Measurements from ENCODE around the gene DMAC2L. TPM values are rescaled to one million over a fixed set of nuclear protein-coding genes. Genes with fewer than 3 reads are reported as not detected.
"Not testable (repeated sequence)": the region's sequence is repeated elsewhere in the genome, so short reads cannot be mapped to it uniquely, and the experiment has no call there.

The DMAC2L gene
- total and polyA plus RNA-seq, 2 experiments from 2014 or later = 7.8 to 12.3 TPM

DNA sequence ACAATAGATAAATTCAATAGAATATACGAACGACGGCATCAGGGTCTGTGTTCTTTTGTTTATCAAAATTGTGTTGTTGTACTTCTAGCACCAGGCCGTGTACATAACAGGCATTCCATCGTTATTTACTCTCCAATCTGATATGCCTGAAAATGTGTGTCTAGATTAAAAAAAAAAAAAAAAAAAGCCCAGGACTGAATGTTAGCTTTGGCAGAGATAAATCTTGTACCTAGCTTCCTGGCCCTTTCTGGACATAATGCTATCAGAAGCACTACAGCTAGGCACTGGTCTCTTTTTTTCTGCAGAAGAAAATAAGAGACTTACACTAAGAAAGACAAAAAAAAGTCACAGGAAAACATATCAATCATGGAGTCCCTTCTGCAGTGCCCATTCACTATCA, 47.5 kb downstream of the DMAC2L start:
- Histone ChIP-seq H3K79me2 (ENCODE audit: insufficient read depth) (no peaks in the 10 kb centered on the region), H3K9ac (no peak overlapping the region), H3K27ac (no peak overlapping the region), H3K4me2 (ENCODE audit: unreplicated experiment) (no peak overlapping the region), H3K9me2 (ENCODE audit: insufficient read depth) (no peaks in the 10 kb centered on the region), H3F3A (ENCODE audit: insufficient read depth) (peaks cover 13% of the 10 kb centered on the region; the same call in 1 of the 2 replicates), H3K4me3 (no peak overlapping the region), H2AFZ (no peak overlapping the region), H3K9me3 (ENCODE audit: low read depth) (no peaks in the 10 kb centered on the region), H4K20me1 (ENCODE audit: insufficient read depth) (no peaks in the 10 kb centered on the region), H3K27me3 (replicated peaks; ENCODE audit: insufficient read depth) (no peaks in the 10 kb centered on the region), H3K4me1 (ENCODE audit: insufficient read depth) (peaks cover 14% of the 10 kb centered on the region), H3K36me3 (ENCODE audit: low read depth) (no peaks in the 10 kb centered on the region)
- TF ChIP-seq EZH2 (IDR thresholded peaks at IDR 0.05; ENCODE audit: insufficient read depth, poor library complexity, severe bottlenecking) = no peak
- no peak for TF ChIP-seq EZH2phosphoT487 (IDR thresholded peaks at IDR 0.05; ENCODE audit: insufficient read depth, low read depth)
- WGBS, 2 experiments (ENCODE audit: low coverage in 1 of 2, low lambda C conversion rate in 2 of 2, missing lambda C conversion rate in 2 of 2) = 98 to 99% methylated on average over 5 of the region's 5 CpGs
- DNase-seq = no peak
- in situ Hi-C loops (cut with MboI) = no loop called here

DNA sequence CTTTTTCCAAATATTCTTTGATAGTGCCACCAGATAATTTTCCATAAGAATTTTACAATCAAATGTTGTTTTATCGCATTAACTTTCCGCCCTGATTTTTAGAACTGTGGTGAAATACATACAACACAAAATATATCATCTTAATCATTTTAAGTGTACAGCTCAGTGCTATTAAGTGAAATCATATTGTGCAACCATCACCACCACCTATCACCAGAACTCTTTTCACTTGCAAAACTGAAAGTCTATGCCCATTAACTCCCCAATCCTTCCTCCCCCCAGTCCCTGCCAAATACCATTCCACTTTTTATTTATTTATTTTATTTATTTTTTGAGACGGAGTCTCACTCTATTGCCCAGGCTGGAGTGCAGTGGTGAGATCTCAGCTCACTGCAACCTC, 48.0 kb downstream of the DMAC2L start:
- Histone ChIP-seq H3K4me1 (ENCODE audit: insufficient read depth) (peaks cover 14% of the 10 kb centered on the region), H3K4me3 (no peak overlapping the region), H3K36me3 (ENCODE audit: low read depth) (no peaks in the 10 kb centered on the region), H3K27ac (no peak overlapping the region), H2AFZ (no peak overlapping the region), H3K9ac (no peak overlapping the region), H3F3A (ENCODE audit: insufficient read depth) (peaks cover 13% of the 10 kb centered on the region; the same call in 1 of the 2 replicates), H3K9me2 (ENCODE audit: insufficient read depth) (no peaks in the 10 kb centered on the region), H3K9me3 (ENCODE audit: low read depth) (no peaks in the 10 kb centered on the region), H3K27me3 (replicated peaks; ENCODE audit: insufficient read depth) (no peaks in the 10 kb centered on the region), H4K20me1 (ENCODE audit: insufficient read depth) (no peaks in the 10 kb centered on the region), H3K4me2 (ENCODE audit: unreplicated experiment) (no peak overlapping the region), H3K79me2 (ENCODE audit: insufficient read depth) (no peaks in the 10 kb centered on the region)
- DNase-seq = no peak
- in situ Hi-C loops (cut with MboI) = no loop called here
- WGBS, 2 experiments (ENCODE audit: low coverage in 1 of 2, low lambda C conversion rate in 2 of 2, missing lambda C conversion rate in 2 of 2) = 97 to 99% methylated on average over 3 of the region's 3 CpGs
- TF ChIP-seq EZH2phosphoT487 (IDR thresholded peaks at IDR 0.05; ENCODE audit: insufficient read depth, low read depth) = no peak
- TF ChIP-seq EZH2 (IDR thresholded peaks at IDR 0.05; ENCODE audit: insufficient read depth, poor library complexity, severe bottlenecking) = no peak

GRCh38 chr14:50360851-50361250, 48.7 kb downstream of the DMAC2L start:
- no peak for DNase-seq
- Histone ChIP-seq H3K27ac (no peak overlapping the region), H3K4me3 (no peak overlapping the region), H3K36me3 (ENCODE audit: low read depth) (no peaks in the 10 kb centered on the region), H4K20me1 (ENCODE audit: insufficient read depth) (no peaks in the 10 kb centered on the region), H3K4me1 (ENCODE audit: insufficient read depth) (peaks cover 14% of the 10 kb centered on the region), H3K79me2 (ENCODE audit: insufficient read depth) (no peaks in the 10 kb centered on the region), H3K9ac (no peak overlapping the region), H3K9me2 (ENCODE audit: insufficient read depth) (no peaks in the 10 kb centered on the region), H3K9me3 (ENCODE audit: low read depth) (no peaks in the 10 kb centered on the region), H3F3A (ENCODE audit: insufficient read depth) (peaks cover 13% of the 10 kb centered on the region; the same call in 1 of the 2 replicates), H3K27me3 (replicated peaks; ENCODE audit: insufficient read depth) (no peaks in the 10 kb centered on the region), H2AFZ (no peak overlapping the region), H3K4me2 (ENCODE audit: unreplicated experiment) (no peak overlapping the region)
- 90 to 100% methylated on average over 2 of the region's 2 CpGs for WGBS, 2 experiments (ENCODE audit: low coverage in 1 of 2, low lambda C conversion rate in 2 of 2, missing lambda C conversion rate in 2 of 2)
- TF ChIP-seq EZH2 (IDR thresholded peaks at IDR 0.05; ENCODE audit: insufficient read depth, poor library complexity, severe bottlenecking) = no peak
- no peak for TF ChIP-seq EZH2phosphoT487 (IDR thresholded peaks at IDR 0.05; ENCODE audit: insufficient read depth, low read depth)
- in situ Hi-C loops (cut with MboI) = no loop called here

DNA sequence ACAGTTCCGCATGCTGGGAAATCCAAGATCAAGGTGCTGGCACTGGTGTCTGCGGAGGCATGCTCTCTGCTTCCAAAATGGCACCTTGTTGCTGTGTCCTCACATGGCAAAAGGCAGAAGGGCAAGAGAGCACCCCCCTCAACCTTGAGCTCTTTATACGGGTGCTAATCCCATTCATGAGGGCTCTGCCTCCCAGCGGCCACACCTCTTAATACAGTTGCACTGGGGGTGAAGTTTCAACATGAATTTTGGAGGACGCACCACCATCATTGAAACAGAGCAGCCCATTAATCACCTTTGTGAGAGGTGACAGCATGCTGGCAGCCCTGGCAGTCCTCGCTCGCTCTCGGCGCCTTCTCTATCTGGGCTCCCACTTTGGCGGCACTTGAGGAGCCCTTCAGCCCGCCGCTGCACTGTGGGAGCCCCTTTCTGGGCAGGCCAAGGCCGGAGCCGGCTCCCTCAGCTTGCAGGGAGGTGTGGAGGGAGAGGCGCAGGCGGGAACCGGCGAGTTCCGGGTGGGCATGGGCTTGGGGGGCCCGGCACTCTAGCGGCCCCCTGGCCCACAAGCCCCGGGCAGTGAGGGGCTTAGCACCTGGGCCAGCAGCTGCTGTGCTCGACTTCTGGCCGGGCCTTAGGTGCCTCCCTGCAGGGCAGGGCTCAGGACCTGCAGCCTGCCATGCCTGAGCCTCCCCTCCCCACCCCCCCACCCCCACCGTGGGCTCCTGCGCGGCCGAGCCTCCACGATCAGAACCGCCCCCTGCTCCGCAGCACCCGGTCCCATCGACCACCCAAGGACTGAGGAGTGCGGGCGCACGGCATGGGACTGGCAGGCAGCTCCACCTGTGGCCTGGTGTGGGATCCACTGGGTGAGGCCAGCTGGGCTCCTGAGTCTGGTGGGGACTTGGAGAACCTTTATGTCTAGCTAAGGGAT, 49.6 kb downstream of the DMAC2L start:
- H3K4me2 ChIP-seq (ENCODE audit: unreplicated experiment); in situ Hi-C loops (cut with MboI); H3K36me3 ChIP-seq (ENCODE audit: low read depth); H3K4me3 ChIP-seq; H3K9ac ChIP-seq; DNase-seq; H4K20me1 ChIP-seq (ENCODE audit: insufficient read depth); H2AFZ ChIP-seq; H3K27ac ChIP-seq; H3K27me3 ChIP-seq (replicated peaks; ENCODE audit: insufficient read depth); H3K9me2 ChIP-seq (ENCODE audit: insufficient read depth); H3K79me2 ChIP-seq (ENCODE audit: insufficient read depth); H3K9me3 ChIP-seq (ENCODE audit: low read depth): not testable (repeated sequence)
- 96% methylated on average over 20 to 33 of the region's 36 CpGs for WGBS, 2 experiments (ENCODE audit: low coverage in 1 of 2, low lambda C conversion rate in 2 of 2, missing lambda C conversion rate in 2 of 2)
- peaks cover 14% of the 10 kb centered on the region for H3K4me1 ChIP-seq (ENCODE audit: insufficient read depth)
- H3F3A ChIP-seq (ENCODE audit: insufficient read depth) = peaks cover 13% of the 10 kb centered on the region; the same call in 1 of the 2 replicates
